ENCODE results near the gene SYNPR. TPM values are rescaled to one million over a fixed set of nuclear protein-coding genes. Genes with fewer than 3 reads are reported as not detected.

Gene SYNPR
- total and polyA plus RNA-seq, 9 donors, result not detected

DNA sequence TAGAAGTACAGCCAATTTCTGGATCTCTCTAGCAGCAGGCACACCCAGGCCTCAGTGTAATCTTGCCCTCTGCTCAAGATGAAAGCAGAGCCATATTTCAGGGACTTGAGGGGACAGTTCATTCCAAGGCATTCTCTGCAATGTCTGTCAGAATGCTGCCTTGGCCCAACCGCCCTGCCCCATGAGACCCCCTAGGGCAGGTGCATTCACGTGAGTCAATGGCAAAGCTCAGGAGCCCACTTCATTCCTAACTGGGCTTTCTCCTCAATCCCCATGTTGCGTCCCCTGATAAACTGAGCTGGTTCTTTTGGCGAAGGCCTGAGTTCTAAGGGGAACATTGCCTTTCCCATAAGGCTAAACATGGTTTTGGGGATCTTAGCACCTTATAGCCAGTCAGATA, 383.9 kb downstream of the SYNPR start:
- no peaks in the 10 kb centered on the region for H3K4me1 ChIP-seq (ENCODE audit: insufficient read depth)
- H3K36me3 ChIP-seq, result no peaks in the 10 kb centered on the region
- no peaks in the 10 kb centered on the region for H3K9me3 ChIP-seq
- H3K27ac ChIP-seq, result no peak overlapping the region
- H3K27me3 ChIP-seq, result no peaks in the 10 kb centered on the region
- 84 to 93% (median 87%) methylated on average over 4 of the region's 4 CpGs for WGBS, 3 donors
- intact Hi-C loops (cut with DNase I), result no loop called here
- H3K4me3 ChIP-seq, result no peak overlapping the region
- no peak for DNase-seq
- TF ChIP-seq, protein P1, sequence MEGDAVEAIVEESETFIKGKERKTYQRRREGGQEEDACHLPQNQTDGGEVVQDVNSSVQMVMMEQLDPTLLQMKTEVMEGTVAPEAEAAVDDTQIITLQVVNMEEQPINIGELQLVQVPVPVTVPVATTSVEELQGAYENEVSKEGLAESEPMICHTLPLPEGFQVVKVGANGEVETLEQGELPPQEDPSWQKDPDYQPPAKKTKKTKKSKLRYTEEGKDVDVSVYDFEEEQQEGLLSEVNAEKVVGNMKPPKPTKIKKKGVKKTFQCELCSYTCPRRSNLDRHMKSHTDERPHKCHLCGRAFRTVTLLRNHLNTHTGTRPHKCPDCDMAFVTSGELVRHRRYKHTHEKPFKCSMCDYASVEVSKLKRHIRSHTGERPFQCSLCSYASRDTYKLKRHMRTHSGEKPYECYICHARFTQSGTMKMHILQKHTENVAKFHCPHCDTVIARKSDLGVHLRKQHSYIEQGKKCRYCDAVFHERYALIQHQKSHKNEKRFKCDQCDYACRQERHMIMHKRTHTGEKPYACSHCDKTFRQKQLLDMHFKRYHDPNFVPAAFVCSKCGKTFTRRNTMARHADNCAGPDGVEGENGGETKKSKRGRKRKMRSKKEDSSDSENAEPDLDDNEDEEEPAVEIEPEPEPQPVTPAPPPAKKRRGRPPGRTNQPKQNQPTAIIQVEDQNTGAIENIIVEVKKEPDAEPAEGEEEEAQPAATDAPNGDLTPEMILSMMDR (IDR thresholded peaks at IDR 0.05), result no peak
- TF ChIP-seq POLR2A (IDR thresholded peaks at IDR 0.05), result no peak
- no peak for TF ChIP-seq EP300 (IDR thresholded peaks at IDR 0.05)

DNA sequence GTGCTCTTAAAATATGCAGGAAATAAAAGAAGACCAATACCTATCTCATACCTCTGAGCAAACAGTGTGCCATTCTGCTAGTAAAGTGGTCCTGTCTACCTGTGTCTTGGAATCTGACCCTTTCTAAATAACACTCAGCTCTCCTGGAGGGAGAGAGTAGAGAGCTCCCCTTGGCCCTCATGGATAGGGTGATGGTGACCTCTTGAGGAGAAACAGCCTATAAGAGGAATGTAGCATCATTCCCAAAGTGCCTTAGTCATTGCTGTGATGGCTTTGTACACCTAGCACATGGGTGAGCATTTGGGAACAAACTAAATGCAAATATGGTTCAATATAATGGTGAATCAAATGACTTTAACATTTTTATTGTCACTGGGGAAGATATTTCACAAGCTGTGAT, 384.4 kb downstream of the SYNPR start:
- no peak for TF ChIP-seq POLR2A (IDR thresholded peaks at IDR 0.05)
- TF ChIP-seq, protein P1 (IDR thresholded peaks at IDR 0.05), result no peak
- no peak for TF ChIP-seq EP300 (IDR thresholded peaks at IDR 0.05)
- intact Hi-C loops (cut with DNase I), result no loop called here
- Histone ChIP-seq H3K27ac (no peak overlapping the region), H3K9me3 (no peaks in the 10 kb centered on the region), H3K4me3 (no peak overlapping the region), H3K27me3 (no peaks in the 10 kb centered on the region), H3K4me1 (ENCODE audit: insufficient read depth) (no peaks in the 10 kb centered on the region), H3K36me3 (no peaks in the 10 kb centered on the region)
- DNase-seq, result no peak

Small RNAs within 50 kb of the gene (small RNA-seq; reads per million reads assigned to genes)
- gene RNA5SP134, result 0.45 reads per million
